Keratinocyte (primary cell): ENCODE results near the gene OR8B12. TPM values are rescaled to one million over a fixed set of nuclear protein-coding genes. Genes with fewer than 3 reads are reported as not detected.

Experiments
- DNase-seq: peaks from one replicate; pipeline ENCODE4 v3.0.0-alpha.2; 2011; ENCODE audit warnings: low read depth, missing footprints, low spot score
- FAIRE-seq: peaks from 2 replicates; lab custom pipeline; 2011; peaks lifted over from hg19 to GRCh38; lab: Jason Lieb, UNC
- H2AFZ ChIP-seq: 2 replicates; pipeline ENCODE4 v1.6.0; 2012; ENCODE audit warnings: low read length, control low read depth, inconsistent platforms; ENCODE audit not compliant: control insufficient read depth
- H3K27ac ChIP-seq: 2 replicates; pipeline ENCODE4 v1.5.1; 2011; ENCODE audit warnings: low read length; ENCODE audit not compliant: control insufficient read depth, insufficient read depth
- H3K27me3 ChIP-seq: 3 replicates; pipeline ENCODE4 v1.6.0; 2011; ENCODE audit warnings: low read length; ENCODE audit not compliant: control insufficient read depth, insufficient read depth; ENCODE audit errors: extremely low read depth
- H3K36me3 ChIP-seq, 2 experiments: 2 replicates in 1 of 2; 3 replicates in 1 of 2; pipeline ENCODE4 v1.5.1; 2011; ENCODE audit warnings: low read length in 2 of 2, mild to moderate bottlenecking in 1 of 2; ENCODE audit not compliant: control insufficient read depth in 2 of 2, insufficient read depth in 2 of 2; ENCODE audit errors: extremely low read depth in 1 of 2
- H3K4me1 ChIP-seq: 3 replicates; pipeline ENCODE4 v1.5.1; 2011; ENCODE audit warnings: low read length; ENCODE audit not compliant: control insufficient read depth, insufficient read depth; ENCODE audit errors: extremely low read depth
- H3K4me2 ChIP-seq: 3 replicates; pipeline ENCODE4 v1.6.0; 2011; ENCODE audit warnings: low read depth, low read length; ENCODE audit not compliant: control insufficient read depth, insufficient read depth; ENCODE audit errors: extremely low read depth
- H3K4me3 ChIP-seq, 3 experiments: fragments of 200-600 bp in 1 of 3; sonication (generic) in 1 of 3; 2 replicates in 2 of 3; 3 replicates in 1 of 3; pipeline ENCODE4 v1.5.1; 2011 to 2016; ENCODE audit warnings: low read length in 3 of 3, mild to moderate bottlenecking in 3 of 3, control low read depth in 2 of 3, inconsistent platforms in 1 of 3, low read depth in 1 of 3, mixed read lengths in 1 of 3, mixed run types in 1 of 3, moderate library complexity in 1 of 3; ENCODE audit not compliant: control insufficient read depth in 2 of 3, insufficient read depth in 2 of 3; ENCODE audit errors: extremely low read depth in 1 of 3
- H3K79me2 ChIP-seq: 2 replicates; pipeline ENCODE4 v1.6.0; 2012; ENCODE audit warnings: low read length; ENCODE audit not compliant: control insufficient read depth, insufficient read depth
- H3K9ac ChIP-seq: 3 replicates; pipeline ENCODE4 v1.6.0; 2011; ENCODE audit warnings: low read length; ENCODE audit not compliant: control insufficient read depth, insufficient read depth; ENCODE audit errors: extremely low read depth
- H3K9me1 ChIP-seq: 3 replicates; pipeline ENCODE4 v1.6.0; 2011; ENCODE audit warnings: low read length; ENCODE audit not compliant: control insufficient read depth, insufficient read depth; ENCODE audit errors: extremely low read depth
- H3K9me3 ChIP-seq: 2 replicates; pipeline ENCODE4 v1.5.1; 2012; ENCODE audit warnings: low read depth, low read length; ENCODE audit not compliant: control insufficient read depth
- H4K20me1 ChIP-seq: 3 replicates; pipeline ENCODE4 v1.6.0; 2011; ENCODE audit warnings: low read length; ENCODE audit not compliant: control insufficient read depth, insufficient read depth; ENCODE audit errors: extremely low read depth
- CTCF ChIP-seq, 3 experiments: IDR thresholded peaks in 1 of 3; conservative IDR thresholded peaks in 1 of 3; optimal IDR thresholded peaks in 1 of 3; 2 replicates in 2 of 3; 3 replicates in 1 of 3; pipeline versions ENCODE3 to v1.5.1; 2011; ENCODE audit warnings: low read length in 3 of 3, mild to moderate bottlenecking in 3 of 3, moderate library complexity in 2 of 3, control low read depth in 1 of 3, inconsistent platforms in 1 of 3; ENCODE audit not compliant: insufficient read depth in 2 of 3; ENCODE audit errors: extremely low read depth in 1 of 3
- EZH2 ChIP-seq: IDR thresholded peaks from one replicate; pipeline ENCODE4 v1.6.1; 2012; ENCODE audit warnings: inconsistent platforms, mild to moderate bottlenecking, low read length, moderate library complexity
- dilution Hi-C: fragments of 300-500 bp; cut with MboI; formaldehyde crosslinking; loops from one replicate; pipeline ENCODE4 v1.7.0; 2020; ENCODE audit warnings: low sequenced_read_pairs; ENCODE audit not compliant: extremely low pct_ligation_motif_present
- polyA minus RNA-seq, 3 experiments: library from RNA; depleted of rRNA, polyadenylated mRNA; stranded (reverse); fragments of >200 nt; gene quantifications; 1 replicate in 1 of 3; 2 replicates in 1 of 3; 3 replicates in 1 of 3; pipeline ENCODE4 v1.2.3, GENCODE V29; 2011
- polyA plus RNA-seq, 5 experiments: library from polyadenylated mRNA; depleted of rRNA in 3 of 5; stranded (reverse) in 3 of 5; stranded (forward) in 1 of 5; unstranded in 1 of 5; fragments of >200 nt; gene quantifications; 1 replicate in 1 of 5; 2 replicates in 3 of 5; 3 replicates in 1 of 5; pipeline versions ENCODE4 v1.2.1 to v1.2.3, GENCODE V29; 2011 to 2012; ENCODE audit warnings: missing spikeins in 2 of 5, low read depth in 1 of 5, low replicate concordance in 1 of 5

The OR8B12 gene, protein sequence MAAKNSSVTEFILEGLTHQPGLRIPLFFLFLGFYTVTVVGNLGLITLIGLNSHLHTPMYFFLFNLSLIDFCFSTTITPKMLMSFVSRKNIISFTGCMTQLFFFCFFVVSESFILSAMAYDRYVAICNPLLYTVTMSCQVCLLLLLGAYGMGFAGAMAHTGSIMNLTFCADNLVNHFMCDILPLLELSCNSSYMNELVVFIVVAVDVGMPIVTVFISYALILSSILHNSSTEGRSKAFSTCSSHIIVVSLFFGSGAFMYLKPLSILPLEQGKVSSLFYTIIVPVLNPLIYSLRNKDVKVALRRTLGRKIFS
- polyA plus RNA-seq (not detected in 3 replicates), polyA minus RNA-seq (not detected in 3 replicates)
- not detected for polyA plus RNA-seq (2011; ENCODE audit: low read depth)
- polyA plus RNA-seq (2011; cell fraction: cytosol; rRNA removed), result not detected in 2 replicates
- polyA plus RNA-seq (2011; cell fraction: nucleus; rRNA removed), result not detected in 2 replicates
- polyA plus RNA-seq (2012; ENCODE audit: low replicate concordance), result not detected in 2 replicates
- not detected for polyA minus RNA-seq (2011; cell fraction: cytosol; rRNA and poly(A)+ RNA removed)
- not detected in 2 replicates for polyA minus RNA-seq (2011; cell fraction: nucleus; rRNA and poly(A)+ RNA removed)

- Histone ChIP-seq H3K27me3 (no peaks in the 10 kb centered on the region), H3K27ac (no peak within 1 kb of the TSS), H3K9me3 (no peaks in the 10 kb centered on the region), H3K9me1 (no peaks in the 10 kb centered on the region), H3K36me3 (no peaks in the 10 kb centered on the region), H3K4me1 (no peaks in the 10 kb centered on the region), H3K4me2 (no peak within 1 kb of the TSS), H4K20me1 (no peaks in the 10 kb centered on the region), H2AFZ (no peak within 1 kb of the TSS), H3K79me2 (no peaks in the 10 kb centered on the region), H3K4me3 (no peak within 1 kb of the TSS), H3K9ac (no peak within 1 kb of the TSS)
- no peak for FAIRE-seq
- dilution Hi-C loops, result no loop called here
- TF ChIP-seq EZH2 (no peak), CTCF (optimal IDR thresholded peaks at IDR 0.05 in 1 of 3, IDR thresholded peaks at IDR 0.05 in 1 of 3, conservative IDR thresholded peaks at IDR 0.05 in 1 of 3; ENCODE audit: extremely low read depth in 1 of 3, insufficient read depth in 2 of 3, low read length in 3 of 3) (no peak)
- DNase-seq, result no peak
Measured at GRCh38 chr11:124543554-124543953, at the start of gene OR8B12. Gene OR8B12, minus strand, starts transcription at chr11:124543654. Its CDS starts 0 bp downstream, at chr11:124543654.

GRCh38 chr11:124592627-124593026 lies 49.2 kb upstream of the OR8B12 start:
- Histone ChIP-seq H4K20me1 (no peaks in the 10 kb centered on the region), H3K9me3 (no peaks in the 10 kb centered on the region), H3K4me2 (no peak overlapping the region), H3K79me2 (no peaks in the 10 kb centered on the region), H3K4me1 (no peaks in the 10 kb centered on the region), H2AFZ (no peak overlapping the region), H3K4me3 (no peak overlapping the region), H3K27me3 (no peaks in the 10 kb centered on the region), H3K9me1 (no peaks in the 10 kb centered on the region), H3K36me3 (no peaks in the 10 kb centered on the region), H3K27ac (no peak overlapping the region), H3K9ac (no peak overlapping the region)
- DNase-seq (no peak), FAIRE-seq (no peak)
- dilution Hi-C loops, result no loop called here
- no peak for TF ChIP-seq EZH2
- no peak for TF ChIP-seq CTCF (optimal IDR thresholded peaks at IDR 0.05 in 1 of 3, IDR thresholded peaks at IDR 0.05 in 1 of 3, conservative IDR thresholded peaks at IDR 0.05 in 1 of 3; ENCODE audit: extremely low read depth in 1 of 3, insufficient read depth in 2 of 3, low read length in 3 of 3)
